GM18505 (cell line): Measurements from ENCODE around the gene FYB1.
A peak's percentile ranks its signal among the peaks of the same experiment; 100 is the strongest.

Experiments used
- ATAC-seq: cut with Tn5 transposase; IDR thresholded peaks from one replicate; pipeline ENCODE4 v1.9.1; 2021; ENCODE audit not compliant: unreplicated experiment
- POLR2A ChIP-seq: IDR thresholded peaks from 4 replicates; pipeline ENCODE4 v1.6.1; 2011; ENCODE audit warnings: borderline replicate concordance; ENCODE audit not compliant: insufficient read depth, insufficient read length; ENCODE audit errors: extremely low read depth

FYB1 gene, protein sequence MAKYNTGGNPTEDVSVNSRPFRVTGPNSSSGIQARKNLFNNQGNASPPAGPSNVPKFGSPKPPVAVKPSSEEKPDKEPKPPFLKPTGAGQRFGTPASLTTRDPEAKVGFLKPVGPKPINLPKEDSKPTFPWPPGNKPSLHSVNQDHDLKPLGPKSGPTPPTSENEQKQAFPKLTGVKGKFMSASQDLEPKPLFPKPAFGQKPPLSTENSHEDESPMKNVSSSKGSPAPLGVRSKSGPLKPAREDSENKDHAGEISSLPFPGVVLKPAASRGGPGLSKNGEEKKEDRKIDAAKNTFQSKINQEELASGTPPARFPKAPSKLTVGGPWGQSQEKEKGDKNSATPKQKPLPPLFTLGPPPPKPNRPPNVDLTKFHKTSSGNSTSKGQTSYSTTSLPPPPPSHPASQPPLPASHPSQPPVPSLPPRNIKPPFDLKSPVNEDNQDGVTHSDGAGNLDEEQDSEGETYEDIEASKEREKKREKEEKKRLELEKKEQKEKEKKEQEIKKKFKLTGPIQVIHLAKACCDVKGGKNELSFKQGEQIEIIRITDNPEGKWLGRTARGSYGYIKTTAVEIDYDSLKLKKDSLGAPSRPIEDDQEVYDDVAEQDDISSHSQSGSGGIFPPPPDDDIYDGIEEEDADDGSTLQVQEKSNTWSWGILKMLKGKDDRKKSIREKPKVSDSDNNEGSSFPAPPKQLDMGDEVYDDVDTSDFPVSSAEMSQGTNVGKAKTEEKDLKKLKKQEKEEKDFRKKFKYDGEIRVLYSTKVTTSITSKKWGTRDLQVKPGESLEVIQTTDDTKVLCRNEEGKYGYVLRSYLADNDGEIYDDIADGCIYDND

DNA sequence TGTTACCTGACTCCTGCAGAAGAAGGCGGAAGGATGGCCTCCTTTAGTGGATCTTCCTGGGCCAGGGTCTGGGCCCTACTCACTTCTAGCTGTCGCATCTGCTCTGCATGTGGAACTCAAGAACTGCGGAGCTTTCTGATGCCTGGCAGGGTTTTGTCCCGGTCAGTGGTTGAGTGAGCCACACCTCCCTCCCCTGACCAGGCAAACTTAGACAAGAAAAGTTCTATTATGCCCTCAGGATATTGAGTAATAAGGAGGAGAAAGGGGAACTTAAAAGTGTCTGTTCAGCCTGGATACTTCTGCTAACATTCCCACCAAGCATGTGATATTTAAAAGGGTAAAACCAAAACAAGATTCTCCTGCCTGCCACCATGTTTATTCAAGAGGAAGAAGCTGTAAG lies at the start of gene FYB1:
FYB1 (minus strand) TSS at position 127 of the 400 bp plus-strand sequence. CDS start 16,603 bp downstream, outside the sequence.
- TF ChIP-seq POLR2A, result no peak
- no peak for ATAC-seq

DNA sequence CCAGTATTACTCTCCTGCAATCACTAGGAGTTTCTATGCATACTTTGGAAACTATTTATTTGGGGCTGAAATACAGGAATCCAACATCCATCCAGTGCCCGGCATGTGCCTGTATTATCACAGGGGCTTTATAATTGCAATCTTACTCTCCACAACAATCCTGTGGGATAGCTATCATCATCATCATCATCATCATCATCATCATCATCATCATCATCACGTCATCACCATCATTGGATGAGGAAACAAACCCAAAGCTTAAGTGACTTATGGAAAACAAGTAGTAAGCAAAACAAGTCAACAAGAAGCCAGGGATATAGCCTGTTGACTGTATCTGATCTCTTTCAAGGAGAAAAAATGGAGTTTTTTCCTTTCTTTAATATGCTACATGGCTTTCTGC lies 47.8 kb upstream of the FYB1 start:
- TF ChIP-seq POLR2A, result no peak
- ATAC-seq, result no peak

DNA sequence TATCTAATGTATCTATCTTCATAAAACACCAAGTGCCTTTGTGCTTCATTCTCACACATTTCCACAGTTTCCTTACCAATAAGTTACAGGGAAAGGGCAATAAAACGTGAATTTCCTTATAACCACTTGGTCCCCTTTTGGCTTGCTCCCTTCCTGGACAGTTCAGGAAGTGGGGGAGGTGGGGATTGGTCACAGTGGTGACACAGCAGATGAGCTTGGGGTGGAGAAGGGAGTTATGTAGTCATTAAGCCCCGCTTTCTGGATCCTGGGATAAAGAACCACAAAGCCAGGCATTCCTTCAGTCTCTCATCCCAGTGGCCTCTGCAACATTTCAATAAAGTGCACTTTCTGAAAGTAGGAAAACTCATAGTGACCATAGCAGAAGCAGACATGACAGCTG lies 47.1 kb upstream of the FYB1 start:
- no peak for ATAC-seq
- TF ChIP-seq POLR2A, result no peak

DNA sequence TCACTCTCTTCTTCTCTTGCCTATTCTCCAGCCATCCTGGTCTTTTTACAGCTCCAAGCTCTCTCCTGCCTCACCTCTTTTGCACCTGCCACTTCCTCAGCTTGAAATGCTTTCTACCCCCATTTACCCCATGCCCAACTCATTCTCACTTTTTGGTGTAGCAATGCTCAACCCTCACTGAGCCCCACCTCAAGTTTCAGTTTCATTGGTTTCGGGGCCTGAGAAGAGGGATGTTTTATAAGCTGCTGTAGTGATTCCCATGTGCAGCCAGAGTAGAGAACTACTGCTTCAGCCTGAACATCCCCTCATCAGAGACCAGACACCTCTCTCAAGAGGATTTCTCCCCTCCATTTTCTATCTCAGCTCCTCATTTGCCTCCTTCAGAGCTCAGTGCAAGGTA lies 45.2 kb upstream of the FYB1 start:
- TF ChIP-seq POLR2A, result no peak
- peak; percentile 93 for ATAC-seq

DNA sequence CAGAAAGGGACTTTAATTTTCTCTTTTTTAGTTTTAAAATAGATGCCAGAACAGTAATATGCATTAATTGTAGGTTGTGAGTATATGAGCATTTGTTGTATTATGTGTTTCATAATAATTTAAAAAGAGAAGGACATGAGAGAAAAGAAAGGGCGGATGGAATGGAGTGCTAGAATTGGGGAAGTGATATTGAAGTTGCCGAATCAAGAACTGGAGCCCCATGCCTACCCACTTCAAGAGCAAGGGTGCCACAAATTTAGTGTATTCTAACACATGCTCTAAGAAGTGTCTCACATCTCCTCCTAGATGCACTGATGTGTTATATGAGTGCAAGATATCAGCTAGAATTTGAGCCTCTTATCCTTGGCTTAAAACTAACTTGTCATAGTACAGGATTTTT lies 43.6 kb upstream of the FYB1 start:
- no peak for ATAC-seq
- TF ChIP-seq POLR2A, result no peak

DNA sequence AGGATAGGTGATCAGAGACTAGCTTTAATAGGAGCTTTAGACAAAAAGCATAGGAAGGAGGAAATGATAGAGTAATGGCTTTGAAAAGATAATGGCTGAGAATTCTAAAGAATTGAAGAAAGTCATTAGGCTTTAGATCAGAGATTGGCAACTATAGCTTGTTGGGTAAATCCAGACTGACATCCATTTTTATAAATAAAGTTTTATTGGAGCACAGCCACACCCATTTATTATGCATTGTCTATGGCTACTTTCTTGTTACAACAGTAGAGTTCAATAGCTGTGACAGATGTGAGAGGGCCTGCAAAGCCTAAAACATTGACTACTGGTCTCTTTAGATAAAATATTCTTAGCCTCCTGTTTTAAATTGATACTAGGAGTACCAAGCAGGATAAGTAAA lies 40.7 kb upstream of the FYB1 start:
- TF ChIP-seq POLR2A, result no peak
- no peak for ATAC-seq

DNA sequence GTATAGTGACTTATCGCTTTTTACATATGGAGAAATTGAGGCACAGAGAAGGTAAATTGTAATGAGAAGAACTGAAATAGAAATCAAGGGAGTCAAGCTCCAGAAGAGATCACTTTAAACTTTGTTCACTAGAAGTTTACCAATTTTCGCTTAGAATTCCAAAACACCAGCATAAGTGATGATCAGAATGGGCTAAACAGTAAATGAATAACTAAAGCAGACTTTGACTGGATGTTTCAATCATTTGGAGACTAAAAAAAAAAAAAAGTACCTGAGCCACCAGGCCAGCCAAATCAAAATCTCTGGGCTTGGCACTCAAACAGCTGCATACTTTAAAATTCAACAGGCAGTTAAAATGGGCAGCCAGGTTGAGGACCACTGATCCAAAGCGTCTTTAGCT lies 38.2 kb upstream of the FYB1 start:
- no peak for ATAC-seq
- TF ChIP-seq POLR2A, result no peak

DNA sequence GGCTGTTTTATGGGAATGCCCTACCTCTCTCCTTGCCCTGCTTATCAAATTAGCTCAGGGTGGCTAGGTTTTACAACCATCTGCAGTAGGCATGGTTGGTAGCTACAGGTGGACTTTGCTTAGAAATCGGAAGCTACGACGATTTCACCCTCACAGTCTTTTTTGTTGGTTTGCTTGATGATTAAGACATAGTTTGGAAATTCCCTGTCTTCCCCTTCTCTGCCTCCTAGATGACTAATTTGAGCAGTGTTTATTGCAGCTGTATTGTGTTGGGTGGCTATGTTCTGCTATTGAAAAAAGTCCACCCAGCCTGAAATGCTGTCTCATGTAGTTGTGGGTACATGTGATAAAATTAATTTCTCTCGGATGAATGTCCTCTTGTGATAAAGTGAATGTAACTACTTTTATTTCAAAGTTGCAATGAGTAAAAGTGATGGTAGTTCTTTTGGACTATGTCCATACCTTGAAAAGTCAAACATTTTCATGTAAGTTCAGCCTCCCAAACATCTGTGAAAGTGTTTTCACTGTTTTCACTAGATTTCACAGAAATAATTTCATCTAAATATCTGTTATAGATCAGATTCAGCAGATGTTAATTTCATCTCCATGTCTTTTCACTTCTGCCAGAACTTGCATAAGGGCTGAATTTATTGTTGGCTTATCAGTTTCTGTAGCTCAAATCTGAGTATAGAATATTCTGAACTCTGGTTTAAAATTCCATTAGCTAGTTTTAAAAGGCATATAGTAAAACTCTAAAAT lies 37.3 kb upstream of the FYB1 start:
- TF ChIP-seq POLR2A, result no peak
- peak; percentile 61 for ATAC-seq

DNA sequence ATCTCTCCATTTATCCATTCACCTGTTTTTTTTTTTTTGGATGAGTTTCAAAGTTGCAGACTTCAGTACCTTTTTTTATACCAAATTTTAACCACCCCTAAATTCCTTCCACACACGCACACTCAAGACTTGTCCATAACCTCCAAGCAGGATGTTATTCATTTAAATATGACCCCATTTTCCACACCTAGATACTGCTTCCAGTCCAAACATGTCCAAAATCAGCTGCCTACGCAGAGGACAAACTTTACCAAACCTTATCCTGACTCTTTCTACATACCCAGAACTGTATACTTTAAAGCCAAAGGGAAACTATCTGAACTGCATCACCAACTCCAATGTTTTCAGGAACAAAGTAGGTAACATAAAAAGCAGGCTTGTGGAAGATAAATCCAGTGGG lies 36.0 kb upstream of the FYB1 start:
- no peak for TF ChIP-seq POLR2A
- no peak for ATAC-seq

DNA sequence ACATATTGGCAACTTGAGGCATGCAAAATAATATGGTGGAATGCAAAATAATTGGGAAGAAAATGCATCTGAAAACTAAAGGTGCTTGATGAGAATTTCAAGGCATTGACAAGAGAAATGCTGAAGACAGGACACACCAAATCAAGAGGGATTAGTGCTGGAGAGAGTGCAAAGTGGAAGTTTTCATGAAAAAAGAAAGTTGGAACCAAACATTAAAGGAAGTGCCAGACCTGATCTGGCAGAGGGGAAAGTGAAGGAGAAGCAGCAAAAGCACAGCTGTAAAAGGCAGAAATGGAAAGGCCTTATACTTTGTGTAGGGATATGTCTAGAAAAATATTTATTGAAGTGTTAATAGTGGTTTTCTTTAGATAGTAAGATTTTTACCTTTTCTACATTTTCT lies 35.3 kb upstream of the FYB1 start:
- ATAC-seq, result no peak
- no peak for TF ChIP-seq POLR2A

DNA sequence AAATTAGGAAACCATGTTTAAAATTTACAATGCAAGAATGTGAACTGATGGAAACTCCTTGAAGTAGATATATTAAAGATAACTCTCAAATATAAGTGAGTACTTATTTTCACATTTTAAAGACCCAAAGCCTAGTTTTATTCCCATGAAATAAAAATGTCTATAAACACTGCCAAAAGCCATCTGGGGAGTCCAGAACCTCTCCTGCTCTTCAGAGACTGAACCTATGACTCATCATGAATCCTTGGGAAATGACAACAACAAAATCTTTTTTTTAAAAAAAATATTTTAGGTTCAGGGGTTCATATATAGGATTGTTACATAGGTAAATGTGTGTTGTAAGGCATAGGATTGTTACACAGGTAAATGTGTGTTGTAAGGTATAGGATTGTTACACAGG lies 33.8 kb upstream of the FYB1 start:
- no peak for ATAC-seq
- TF ChIP-seq POLR2A, result no peak

DNA sequence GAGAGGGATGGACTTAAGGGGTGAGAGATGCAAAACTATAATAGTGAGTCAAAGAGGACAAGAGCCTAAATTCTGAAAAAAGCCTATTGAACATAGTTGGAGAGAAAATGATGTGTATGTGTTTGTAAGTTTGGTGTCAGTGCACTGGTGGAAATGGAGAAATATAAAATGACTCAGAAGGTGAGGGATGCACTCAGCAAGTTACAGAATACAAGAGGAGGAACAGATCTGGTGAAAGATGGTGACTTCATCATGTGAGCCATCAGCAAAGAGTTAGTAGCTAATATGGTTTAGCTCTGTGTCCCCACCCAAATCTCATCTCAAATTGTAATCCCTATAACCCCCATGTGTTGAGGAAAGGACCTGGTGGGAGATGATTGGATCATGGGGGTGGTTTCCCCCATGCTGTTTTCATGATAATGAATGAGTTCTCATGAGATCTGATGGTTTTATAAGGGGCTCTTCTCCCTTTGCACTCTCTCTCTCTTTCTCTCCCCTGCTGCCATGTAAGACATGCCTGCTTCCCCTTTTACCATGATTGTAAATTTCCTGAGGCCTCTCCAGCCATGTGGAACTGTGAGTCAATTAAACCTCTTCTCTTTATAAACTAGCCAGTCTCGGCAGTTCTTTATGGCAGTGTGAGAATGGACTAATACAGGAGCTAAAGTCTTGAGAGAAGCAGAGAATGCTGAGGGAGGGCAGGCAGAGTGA lies 30.4 kb upstream of the FYB1 start:
- TF ChIP-seq POLR2A, result no peak

DNA sequence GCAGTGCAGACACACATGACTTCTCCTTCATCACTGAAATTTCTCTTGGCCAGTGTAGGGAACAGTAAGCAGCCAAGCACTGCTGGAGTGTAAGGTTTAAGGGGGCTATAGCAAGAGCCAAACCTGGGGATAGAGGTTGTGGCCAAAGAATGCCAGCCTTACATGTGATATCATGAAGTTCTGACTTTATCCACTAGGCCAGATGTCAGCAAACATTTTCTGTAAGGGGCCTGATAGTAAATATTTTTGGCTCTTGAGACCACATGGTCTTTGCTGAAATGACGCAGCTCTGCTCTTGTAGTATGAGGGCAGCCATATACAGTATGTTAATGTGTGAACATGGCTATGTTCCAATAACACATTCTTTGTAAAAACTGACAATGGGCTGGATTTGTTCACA lies 29.7 kb upstream of the FYB1 start:
- ATAC-seq, result no peak
- no peak for TF ChIP-seq POLR2A

More for the DNA sequence above, 30.4 kb upstream of the FYB1 start:
- no peak for ATAC-seq
